Natural killer cell (primary cell): ENCODE results near the gene TMPRSS3. TPM values are rescaled to one million over a fixed set of nuclear protein-coding genes. Genes with fewer than 3 reads are reported as not detected.

Experiments used
- ATAC-seq, 3 donors: fragments of 150-1000 bp in 2 of 3; fragments of 200-7000 bp in 1 of 3; cut with Tn5 transposase; 1 replicate in 1 of 3; 2 replicates in 2 of 3; pipeline ENCODE4 v1.10.0; 2021; ENCODE audit warnings: mild to moderate bottlenecking in 2 of 3, moderate library complexity in 2 of 3
- DNase-seq, 2 donors: peaks; one replicate each; pipeline versions ENCODE4 v3.0.0 to v3.0.0-alpha.2; 2013 to 2021; ENCODE audit warnings: mixed read lengths in 1 of 2
- H3K27ac ChIP-seq: one replicate; pipeline ENCODE4 v1.5.1; 2013; ENCODE audit warnings: mild to moderate bottlenecking, low read length
- H3K27me3 ChIP-seq: one replicate; pipeline ENCODE4 v1.6.1; 2013; ENCODE audit warnings: low read length; ENCODE audit not compliant: control insufficient read depth, insufficient read depth
- H3K36me3 ChIP-seq: one replicate; pipeline ENCODE4 v1.6.1; 2013; ENCODE audit warnings: low read length; ENCODE audit not compliant: control insufficient read depth, insufficient read depth
- H3K4me1 ChIP-seq: one replicate; pipeline ENCODE4 v1.6.1; 2013; ENCODE audit warnings: low read length; ENCODE audit not compliant: control insufficient read depth, insufficient read depth
- H3K4me3 ChIP-seq: one replicate; pipeline ENCODE4 v1.5.1; 2013; ENCODE audit warnings: low read length
- H3K9me3 ChIP-seq: one replicate; pipeline ENCODE4 v1.6.1; 2013; ENCODE audit warnings: low read length; ENCODE audit not compliant: control insufficient read depth, insufficient read depth
- H3K27ac Mint-ChIP-seq, 2 donors: one replicate each; pipeline ENCODE4 v1.8.0; 2022; ENCODE audit warnings: mild to moderate bottlenecking in 2 of 2, mixed read lengths in 2 of 2, moderate library complexity in 1 of 2
- H3K27me3 Mint-ChIP-seq, 2 donors: one replicate each; pipeline ENCODE4 v1.8.0; 2022; ENCODE audit warnings: low read depth in 2 of 2, mixed read lengths in 2 of 2
- H3K36me3 Mint-ChIP-seq: one replicate; pipeline ENCODE4 v1.8.0; 2022; ENCODE audit warnings: mixed read lengths
- H3K4me1 Mint-ChIP-seq, 2 donors: one replicate each; pipeline ENCODE4 v1.8.0; 2022; ENCODE audit warnings: mixed read lengths in 2 of 2
- H3K4me3 Mint-ChIP-seq: one replicate; pipeline ENCODE4 v1.8.0; 2022; ENCODE audit warnings: mild to moderate bottlenecking, moderate library complexity, mixed read lengths
- H3K9me3 Mint-ChIP-seq, 2 donors: one replicate each; pipeline ENCODE4 v1.8.0; 2022; ENCODE audit warnings: mixed read lengths in 2 of 2
- CTCF ChIP-seq: fragments of 200-600 bp; IDR thresholded peaks from one replicate; pipeline ENCODE4 v1.8.0; 2022; ENCODE audit warnings: antibody characterized with exemption
- WGBS: methylation state at CpG from one replicate; pipeline ENCODE4 v1.1.7; 2013; ENCODE audit warnings: missing lambda C conversion rate; ENCODE audit not compliant: insufficient coverage; 5-methylcytosine and 5-hydroxymethylcytosine counted together
- intact Hi-C: fragments of 100-400 bp; cut with micrococcal nuclease; formaldehyde crosslinking; loops from one replicate; pipeline ENCODE4 v1.14.2; 2022
- total RNA-seq, 4 donors: library from RNA; stranded (reverse); fragments of 120-200 nt in 1 of 4; gene quantifications; one replicate each; pipeline versions ENCODE4 v1.2.3 to v1.2.4, GENCODE V29; 2013 to 2022

Gene TMPRSS3
- total RNA-seq, 3 donors from 2014 or later (not counting 1 experiment from before 2014, with no cell fraction given) = 0.25 TPM; not detected in 2

- Mint-ChIP-seq H3K27ac (no peak overlapping the region), H3K9me3 (peaks cover 5 to 7% of the 10 kb centered on the region in 2 donors), H3K4me1 (peaks cover 7 to 25% of the 10 kb centered on the region in 2 donors), H3K36me3 (peaks cover 9% of the 10 kb centered on the region), H3K27me3 (peaks cover 65 to 90% of the 10 kb centered on the region in 2 donors), H3K4me3 (no peak overlapping the region)
- H3K4me1 ChIP-seq = peaks cover 11% of the 10 kb centered on the region
- no peak for TF ChIP-seq CTCF
- intact Hi-C loops = no loop called here
- 87% methylated on average over 3 of the region's 3 CpGs for WGBS
- H3K9me3 ChIP-seq = peaks cover 8% of the 10 kb centered on the region
- no peak overlapping the region for H3K4me3 ChIP-seq
- peaks cover 27% of the 10 kb centered on the region for H3K27me3 ChIP-seq
- peaks cover 2% of the 10 kb centered on the region for H3K36me3 ChIP-seq
- ATAC-seq (no peak), DNase-seq (no peak)
- no peak overlapping the region for H3K27ac ChIP-seq
These were observed 39.0 kb upstream of the TMPRSS3 start for GRCh38 chr21:42434884-42435283.

DNA sequence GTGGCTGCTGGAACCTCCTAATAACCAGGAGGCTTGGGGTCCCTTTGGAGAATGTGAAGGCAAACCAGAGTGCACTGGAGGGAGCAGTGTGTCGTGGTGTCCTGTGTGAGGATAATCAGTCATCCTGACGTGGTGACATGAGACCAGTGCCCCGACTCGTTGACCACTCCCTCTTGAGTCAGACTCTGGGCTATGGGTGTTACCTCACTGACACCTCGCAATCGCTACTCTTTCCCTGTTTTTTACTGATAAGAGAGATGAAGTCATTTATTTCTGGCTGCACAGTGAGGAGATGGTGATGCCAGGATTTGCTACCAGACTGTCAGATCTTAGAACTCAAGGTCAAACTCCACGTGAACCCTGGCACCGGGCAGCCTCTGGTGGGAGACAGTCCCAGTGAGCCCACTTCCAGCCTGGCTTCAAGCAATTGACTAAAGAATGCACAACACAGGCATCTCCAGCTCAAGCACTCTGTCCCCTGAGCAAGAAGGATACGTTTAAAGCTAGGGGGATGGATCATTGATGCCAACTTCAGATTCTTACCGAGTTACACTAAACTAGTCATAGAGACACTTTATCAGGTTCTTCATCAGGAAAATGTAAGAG, 38.2 kb upstream of the TMPRSS3 start:
- no peak overlapping the region for H3K4me3 ChIP-seq
- intact Hi-C loops = no loop called here
- WGBS = 80% methylated on average over 9 of the region's 10 CpGs
- no peak for DNase-seq
- H3K4me3 Mint-ChIP-seq = no peak overlapping the region
- peaks cover 5 to 7% of the 10 kb centered on the region in 2 donors for H3K9me3 Mint-ChIP-seq
- H3K27ac ChIP-seq = no peak overlapping the region
- no peak overlapping the region for H3K27ac Mint-ChIP-seq
- no peak for ATAC-seq
- H3K36me3 Mint-ChIP-seq = peaks cover 9% of the 10 kb centered on the region
- H3K36me3 ChIP-seq = peaks cover 2% of the 10 kb centered on the region
- peaks cover 63 to 94% of the 10 kb centered on the region in 2 donors for H3K27me3 Mint-ChIP-seq
- peaks cover 3% of the 10 kb centered on the region for H3K4me1 ChIP-seq
- peaks cover 8% of the 10 kb centered on the region for H3K9me3 ChIP-seq
- no peak for TF ChIP-seq CTCF
- H3K4me1 Mint-ChIP-seq = peaks cover 2 to 16% of the 10 kb centered on the region in 2 donors
- H3K27me3 ChIP-seq = peaks cover 28% of the 10 kb centered on the region

GRCh38 chr21:42432695-42433094, 36.8 kb upstream of the TMPRSS3 start:
- DNase-seq (no peak), ATAC-seq (no peak)
- no peak for TF ChIP-seq CTCF
- Histone ChIP-seq H3K27ac (no peak overlapping the region), H3K4me3 (no peak overlapping the region), H3K9me3 (peaks cover 8% of the 10 kb centered on the region), H3K27me3 (peaks cover 32% of the 10 kb centered on the region), H3K4me1 (no peaks in the 10 kb centered on the region), H3K36me3 (peaks cover 2% of the 10 kb centered on the region)
- Mint-ChIP-seq H3K9me3 (peaks cover 5 to 7% of the 10 kb centered on the region in 2 donors), H3K36me3 (peaks cover 9% of the 10 kb centered on the region), H3K27ac (no peak overlapping the region), H3K4me1 (peaks cover 0 to 9% of the 10 kb centered on the region in 2 donors), H3K4me3 (no peak overlapping the region), H3K27me3 (peaks cover 60 to 90% of the 10 kb centered on the region in 2 donors)
- WGBS = no CpG with 5 or more reads among the region's 1 CpG
- intact Hi-C loops = no loop called here

DNA sequence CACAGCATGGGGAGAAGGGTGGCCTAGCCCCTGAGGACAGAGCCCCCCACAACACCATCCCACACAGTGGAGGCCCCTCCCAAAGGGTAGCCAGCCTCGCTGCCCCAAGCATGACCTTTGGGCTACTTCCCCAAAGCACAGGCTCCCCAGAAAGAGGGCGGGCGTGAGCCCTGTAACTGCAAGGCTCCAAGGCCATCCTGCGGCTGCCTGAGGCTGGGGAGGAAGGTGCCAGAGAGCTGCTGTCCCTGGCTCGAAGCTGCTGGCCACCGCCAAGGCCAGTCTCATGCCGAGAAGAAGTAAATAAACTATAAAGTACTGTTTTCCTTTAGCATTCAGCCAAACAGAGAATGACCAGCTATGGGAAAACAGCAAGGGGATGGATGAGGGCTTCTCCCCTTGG, 35.3 kb upstream of the TMPRSS3 start:
- ATAC-seq (no peak), DNase-seq (no peak)
- Histone ChIP-seq H3K4me1 (peaks cover 14% of the 10 kb centered on the region), H3K9me3 (peaks cover 3% of the 10 kb centered on the region), H3K4me3 (no peak overlapping the region), H3K27ac (no peak overlapping the region), H3K36me3 (peaks cover 2% of the 10 kb centered on the region), H3K27me3 (peaks cover 36% of the 10 kb centered on the region)
- H3K27me3 Mint-ChIP-seq = peaks cover 63 to 90% of the 10 kb centered on the region in 2 donors
- WGBS = 88% methylated on average over 6 of the region's 7 CpGs
- intact Hi-C loops = no loop called here
- peaks cover 9% of the 10 kb centered on the region for H3K36me3 Mint-ChIP-seq
- H3K27ac Mint-ChIP-seq = no peak overlapping the region
- no peak for TF ChIP-seq CTCF
- peaks cover 15 to 23% of the 10 kb centered on the region in 2 donors for H3K4me1 Mint-ChIP-seq
- no peak overlapping the region for H3K4me3 Mint-ChIP-seq
- H3K9me3 Mint-ChIP-seq = peaks cover 5 to 7% of the 10 kb centered on the region in 2 donors
